ENCODE results near the gene MPZL2.

Gene MPZL2

GRCh38 chr11:118234833-118235232 lies 29.3 kb downstream of the MPZL2 start:
- no peak for TF ChIP-seq CTCF (IDR thresholded peaks at IDR 0.05; ENCODE audit: insufficient read depth, missing control alignments)
- FAIRE-seq = no peak
- no peak for DNase-seq (ENCODE audit: insufficient read length, low spot score)

GRCh38 chr11:118233850-118234249 lies 30.2 kb downstream of the MPZL2 start:
- DNase-seq (ENCODE audit: insufficient read length, low spot score) = no peak
- no peak for TF ChIP-seq CTCF (IDR thresholded peaks at IDR 0.05; ENCODE audit: insufficient read depth, missing control alignments)
- no peak for FAIRE-seq

- DNase-seq (ENCODE audit: insufficient read length, low spot score) (no peak), FAIRE-seq (no peak)
- no peak for TF ChIP-seq CTCF (IDR thresholded peaks at IDR 0.05; ENCODE audit: insufficient read depth, missing control alignments)
Measured at GRCh38 chr11:118233377-118233776, 30.7 kb downstream of the MPZL2 start.

GRCh38 chr11:118232659-118233058 lies 31.4 kb downstream of the MPZL2 start:
- DNase-seq (ENCODE audit: insufficient read length, low spot score) = no peak
- no peak for TF ChIP-seq CTCF (IDR thresholded peaks at IDR 0.05; ENCODE audit: insufficient read depth, missing control alignments)
- no peak for FAIRE-seq

GRCh38 chr11:118231461-118231860 lies 32.6 kb downstream of the MPZL2 start:
- DNase-seq (ENCODE audit: insufficient read length, low spot score) (no peak), FAIRE-seq (no peak)
- no peak for TF ChIP-seq CTCF (IDR thresholded peaks at IDR 0.05; ENCODE audit: insufficient read depth, missing control alignments)

GRCh38 chr11:118230088-118230487 lies 34.0 kb downstream of the MPZL2 start:
- DNase-seq (ENCODE audit: insufficient read length, low spot score) = no peak
- no peak for TF ChIP-seq CTCF (IDR thresholded peaks at IDR 0.05; ENCODE audit: insufficient read depth, missing control alignments)
- no peak for FAIRE-seq

- FAIRE-seq (no peak), DNase-seq (ENCODE audit: insufficient read length, low spot score) (no peak)
- no peak for TF ChIP-seq CTCF (IDR thresholded peaks at IDR 0.05; ENCODE audit: insufficient read depth, missing control alignments)
Measured at GRCh38 chr11:118229274-118229847, 34.7 kb downstream of the MPZL2 start.

Data from D721Med (cell line).